Tibial artery (tissue), 4 donors: ENCODE results near the gene ECSCR.

ENCODE experiments used
- DNase-seq, 2 donors: peaks; one replicate each; pipeline ENCODE4 v3.0.0-alpha.2; 2019
- H3K27ac ChIP-seq, 2 donors: fragments of 200-600 bp; sonication (generic) in 1 of 2; 1 replicate in 1 of 2; 2 replicates in 1 of 2; pipeline ENCODE4 v1.5.1; 2018 to 2019; ENCODE audit warnings: mild to moderate bottlenecking in 1 of 2
- H3K27me3 ChIP-seq, 2 donors: fragments of 200-600 bp; sonication (generic) in 1 of 2; one replicate each; pipeline versions ENCODE4 v1.5.1 to v1.6.0; 2016 to 2019
- H3K36me3 ChIP-seq, 3 donors: fragments of 200-600 bp; sonication (generic) in 2 of 3; one replicate each; pipeline ENCODE4 v1.5.1; 2016 to 2019; ENCODE audit warnings: mild to moderate bottlenecking in 2 of 3
- H3K4me1 ChIP-seq, 4 donors: fragments of 200-600 bp; sonication (generic) in 2 of 4; 1 replicate in 3 of 4; 2 replicates in 1 of 4; pipeline ENCODE4 v1.5.1; 2016 to 2019
- H3K4me3 ChIP-seq, 2 donors: fragments of 200-600 bp; sonication (generic) in 1 of 2; 1 replicate in 1 of 2; 2 replicates in 1 of 2; pipeline ENCODE4 v1.5.1; 2018 to 2019; ENCODE audit warnings: mild to moderate bottlenecking in 2 of 2
- H3K9me3 ChIP-seq, 3 donors: fragments of 200-600 bp; sonication (generic) in 1 of 3; one replicate each; pipeline ENCODE4 v1.5.1; 2016 to 2019
- CTCF ChIP-seq, 2 experiments: fragments of 200-600 bp in 1 of 2; fragments of 450-650 bp in 1 of 2; IDR thresholded peaks; one replicate each; pipeline ENCODE4 v1.5.1; 2017 to 2019; ENCODE audit warnings: antibody characterized with exemption in 2 of 2, mild to moderate bottlenecking in 1 of 2, moderate library complexity in 1 of 2
- intact Hi-C: fragments of 100-400 bp; cut with DNase I; formaldehyde crosslinking; loops from one replicate; pipeline ENCODE4 v1.15.0; 2023; ENCODE audit warnings: low total_unique reads

ECSCR gene

DNA sequence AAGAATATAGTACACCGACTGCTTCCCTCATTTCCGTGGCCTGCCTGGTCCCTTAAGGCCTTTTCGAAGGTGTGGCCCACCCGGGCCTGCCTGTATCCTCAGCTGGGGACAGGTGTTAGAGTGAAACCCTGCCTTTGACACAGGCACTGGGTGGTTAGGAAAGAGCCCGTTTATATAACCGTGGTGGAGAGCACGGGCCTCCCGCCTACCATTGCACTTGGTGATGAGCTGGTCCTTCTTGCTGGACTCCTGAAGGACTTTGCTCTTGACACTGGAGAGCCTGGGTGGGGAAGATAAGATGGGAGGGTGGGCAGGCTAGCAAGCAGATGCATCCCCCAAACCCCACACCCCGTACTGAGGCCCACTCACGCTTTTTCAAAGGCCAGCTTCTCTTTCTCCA, 61.0 kb downstream of the ECSCR start:
- intact Hi-C loops = no loop called here
- H3K27me3 ChIP-seq = no peaks in the 10 kb centered on the region
- peaks cover 0 to 20% (median 10%) of the 10 kb centered on the region in 4 donors for H3K4me1 ChIP-seq
- no peak for DNase-seq
- TF ChIP-seq CTCF (IDR thresholded peaks at IDR 0.05) = no peak
- H3K36me3 ChIP-seq = no peaks in the 10 kb centered on the region
- no peaks in the 10 kb centered on the region for H3K9me3 ChIP-seq
- no peak overlapping the region for H3K27ac ChIP-seq
- H3K4me3 ChIP-seq = no peak overlapping the region

GRCh38 chr5:139399501-139400121, 62.9 kb downstream of the ECSCR start:
- no peaks in the 10 kb centered on the region for H3K36me3 ChIP-seq
- TF ChIP-seq CTCF (IDR thresholded peaks at IDR 0.05) = no peak
- H3K9me3 ChIP-seq = no peaks in the 10 kb centered on the region
- DNase-seq = no peak
- no peak overlapping the region for H3K27ac ChIP-seq
- intact Hi-C loops = no loop called here
- H3K27me3 ChIP-seq = peaks cover 0 to 8% of the 10 kb centered on the region in 2 donors
- no peak overlapping the region for H3K4me3 ChIP-seq
- H3K4me1 ChIP-seq = peaks cover 0 to 23% (median 13%) of the 10 kb centered on the region in 4 donors
